GM18858 (cell line): ENCODE results near the gene KCNJ13.

ENCODE experiments used
- ATAC-seq: cut with Tn5 transposase; IDR thresholded peaks from one replicate; pipeline ENCODE4 v1.9.1; 2021; ENCODE audit not compliant: unreplicated experiment

Gene KCNJ13

DNA sequence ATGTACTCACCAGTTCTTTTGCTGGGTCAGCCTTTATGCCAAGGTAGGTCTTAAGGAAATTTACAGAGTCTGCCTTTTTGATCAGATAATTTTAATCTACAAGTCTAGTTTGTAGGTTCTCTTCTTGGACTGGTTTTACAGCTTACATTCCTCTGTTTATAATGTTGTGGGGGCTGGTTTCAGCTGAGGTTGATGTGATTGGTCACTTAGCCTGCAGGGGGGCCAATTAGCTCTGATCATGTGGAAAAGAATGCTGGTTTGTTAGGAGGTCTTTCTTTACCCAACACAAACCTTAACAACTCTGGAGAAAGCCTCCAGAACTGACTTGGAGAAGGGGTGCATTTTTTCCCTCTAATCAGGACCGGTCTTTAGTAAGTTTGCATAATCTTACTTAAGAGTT is at the start of gene KCNJ13:
Gene KCNJ13, minus strand, starts transcription at position 131 of the 400 bp plus-strand sequence. CDS start 5,203 bp downstream, outside the sequence.
- ATAC-seq, result no peak

DNA sequence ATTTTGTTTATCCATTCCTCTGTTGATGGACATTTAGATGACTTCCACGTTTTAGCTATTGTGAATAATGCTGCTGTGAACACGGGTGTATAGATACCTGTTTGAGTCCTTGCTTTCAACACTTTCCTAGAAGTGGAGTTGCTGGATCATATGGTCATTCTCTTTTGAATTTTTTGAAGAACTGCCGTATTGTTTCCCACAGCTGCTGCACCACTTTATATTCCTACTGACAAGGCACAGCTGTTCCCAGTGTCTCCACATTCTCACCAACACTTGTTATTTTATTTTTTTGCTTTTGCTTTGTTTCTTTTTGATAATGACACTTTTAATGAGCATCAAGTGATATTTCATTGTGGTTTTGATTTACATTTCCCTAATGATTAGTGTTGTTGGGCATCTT is 41.4 kb upstream of the KCNJ13 start:
- no peak for ATAC-seq

DNA sequence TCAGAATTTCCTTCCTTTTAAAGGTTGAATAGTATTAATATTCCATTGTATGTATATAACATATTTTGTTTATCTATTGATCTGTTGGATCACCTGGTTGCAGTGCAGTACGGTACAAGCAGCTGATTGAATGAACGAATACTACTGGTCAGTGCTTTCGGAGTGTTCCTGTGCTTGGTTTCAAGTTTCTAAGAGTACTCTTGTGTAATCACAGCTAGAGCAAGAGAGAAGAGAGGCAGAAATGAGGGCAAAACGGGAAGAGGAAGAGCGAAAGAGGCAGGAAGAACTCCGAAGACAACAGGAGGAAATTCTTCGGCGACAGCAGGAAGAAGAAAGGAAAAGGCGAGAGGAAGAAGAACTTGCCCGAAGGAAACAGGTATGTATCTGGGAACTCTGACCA is 40.3 kb upstream of the KCNJ13 start:
- no peak for ATAC-seq

DNA sequence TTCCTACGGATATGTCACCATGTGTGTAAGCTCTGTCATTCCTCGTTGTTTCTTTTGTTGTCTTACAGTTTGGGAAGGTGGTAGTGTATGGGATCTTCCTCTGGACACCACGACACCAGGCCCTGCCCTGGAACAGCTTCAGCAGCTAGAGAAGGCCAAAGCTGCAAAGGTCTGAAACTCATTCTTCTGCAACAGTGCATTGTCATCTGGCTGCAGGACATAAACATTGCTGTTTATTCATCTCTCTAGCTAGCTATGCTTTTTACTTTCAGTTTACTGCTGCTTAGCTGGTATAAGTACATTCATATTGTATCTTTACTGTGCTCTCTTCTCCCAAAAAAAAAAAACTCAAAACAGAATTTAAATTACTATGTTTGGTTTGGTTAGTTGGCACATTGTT is 39.2 kb upstream of the KCNJ13 start:
- no peak for ATAC-seq

DNA sequence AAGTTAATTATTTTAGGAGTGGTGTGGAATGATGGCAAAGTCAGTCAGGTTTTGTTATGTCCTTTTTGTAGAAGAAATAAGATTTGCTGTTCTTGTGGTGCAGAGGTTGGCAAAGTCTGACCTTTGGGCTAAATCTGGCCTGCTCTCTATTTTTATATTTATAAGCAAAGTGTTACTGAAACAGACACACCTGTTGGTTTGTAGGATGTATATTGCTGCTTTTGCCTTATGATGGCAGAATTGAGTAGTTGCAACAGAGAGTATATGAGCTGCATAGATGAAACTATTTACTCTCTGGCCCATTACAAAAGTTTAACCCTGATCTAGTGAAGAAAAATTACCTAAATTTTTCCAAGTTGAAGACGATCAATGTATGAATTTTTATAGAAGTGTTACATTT is 34.1 kb upstream of the KCNJ13 start:
- ATAC-seq, result no peak

DNA sequence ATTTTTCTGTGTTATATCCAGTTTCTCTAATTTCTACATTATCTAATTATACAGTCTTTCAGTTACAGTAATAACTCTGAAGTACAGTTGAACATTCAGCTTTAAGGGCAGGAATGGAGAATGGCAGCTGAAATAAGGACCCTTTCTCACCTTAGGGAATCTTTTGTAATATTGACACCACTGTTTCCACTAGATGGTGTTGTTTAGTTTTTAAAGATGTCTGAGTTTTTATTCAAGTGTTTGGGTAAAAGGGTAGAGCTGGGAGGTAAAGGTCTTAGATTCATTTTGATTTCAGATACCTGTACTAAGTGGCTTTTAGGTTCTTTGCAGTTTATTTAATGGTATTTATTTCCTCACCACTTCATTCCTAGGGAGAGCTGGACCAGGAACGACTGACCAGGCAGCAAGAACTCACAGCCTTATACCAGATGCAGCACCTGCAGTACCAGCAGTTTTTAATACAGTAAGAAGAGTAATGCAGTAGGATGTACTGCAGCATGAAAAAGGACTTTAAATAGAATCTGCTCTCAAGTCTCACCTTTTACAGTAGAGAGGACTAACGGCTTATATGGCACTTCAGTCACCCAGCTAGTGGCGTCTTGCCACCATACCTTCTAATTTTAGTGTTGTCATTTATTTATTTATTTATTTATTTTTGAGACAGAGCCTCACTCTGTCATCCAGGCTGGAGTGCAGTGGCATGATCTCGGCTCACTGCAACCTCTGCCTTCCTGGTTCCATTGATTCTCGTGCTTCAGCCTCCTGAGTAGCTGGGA is 33.2 kb upstream of the KCNJ13 start:
- ATAC-seq, result no peak

DNA sequence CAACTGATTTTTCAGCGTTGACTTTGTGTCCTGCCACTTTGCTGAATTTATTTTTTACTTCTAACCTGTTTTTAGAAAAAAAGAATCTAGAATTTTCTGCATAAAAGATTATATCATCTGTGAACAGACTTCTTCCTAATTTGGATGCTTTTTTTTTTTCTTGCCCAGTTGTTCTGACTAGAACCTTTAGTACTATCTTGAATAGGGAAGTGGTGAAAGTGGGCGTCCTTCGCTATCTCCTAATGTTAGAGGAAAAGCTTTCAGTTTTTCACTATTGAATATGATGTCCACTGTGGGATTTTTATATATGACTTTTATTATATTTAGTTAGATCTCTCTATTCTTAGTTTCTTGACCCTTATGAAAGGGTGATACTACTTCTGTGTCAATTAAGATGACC is 25.7 kb upstream of the KCNJ13 start:
- ATAC-seq, result no peak

DNA sequence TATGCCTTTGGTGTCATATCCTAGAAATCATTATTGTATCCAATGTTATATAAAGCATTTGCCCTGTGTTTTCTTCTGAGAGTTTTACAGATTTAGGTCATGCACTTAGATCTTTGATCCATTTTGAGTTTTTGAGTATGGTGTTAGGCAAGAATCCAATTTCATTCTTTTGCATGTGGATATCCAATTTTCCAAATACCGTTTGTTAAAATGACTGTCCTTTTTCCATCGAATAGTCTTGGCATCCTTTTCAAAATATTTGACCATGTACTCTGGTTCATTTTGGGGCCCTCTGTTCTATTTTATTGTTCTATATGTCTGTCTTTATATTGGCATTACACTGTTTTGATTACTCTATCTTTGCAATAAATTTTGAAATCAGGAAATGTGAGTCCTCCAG is 23.8 kb upstream of the KCNJ13 start:
- no peak for ATAC-seq

DNA sequence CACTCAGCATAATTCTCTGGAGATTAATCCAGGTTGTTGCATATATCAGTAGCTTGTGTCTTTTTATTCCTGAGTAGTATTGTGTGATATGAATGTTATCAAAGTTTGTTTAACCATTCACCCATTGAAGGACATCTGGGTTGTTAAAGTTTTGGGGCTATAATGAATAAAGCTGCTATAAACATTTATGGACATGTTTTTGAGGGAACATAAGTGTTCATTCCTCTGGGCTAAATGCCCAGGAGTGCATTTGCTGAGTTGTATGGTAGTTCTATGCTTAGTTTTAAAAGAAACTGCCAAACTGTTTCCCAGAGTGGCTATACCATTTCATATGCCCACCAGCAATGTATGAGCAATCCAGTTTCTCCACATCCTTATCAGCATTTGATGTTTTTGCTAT is 21.8 kb upstream of the KCNJ13 start:
- ATAC-seq, result no peak

DNA sequence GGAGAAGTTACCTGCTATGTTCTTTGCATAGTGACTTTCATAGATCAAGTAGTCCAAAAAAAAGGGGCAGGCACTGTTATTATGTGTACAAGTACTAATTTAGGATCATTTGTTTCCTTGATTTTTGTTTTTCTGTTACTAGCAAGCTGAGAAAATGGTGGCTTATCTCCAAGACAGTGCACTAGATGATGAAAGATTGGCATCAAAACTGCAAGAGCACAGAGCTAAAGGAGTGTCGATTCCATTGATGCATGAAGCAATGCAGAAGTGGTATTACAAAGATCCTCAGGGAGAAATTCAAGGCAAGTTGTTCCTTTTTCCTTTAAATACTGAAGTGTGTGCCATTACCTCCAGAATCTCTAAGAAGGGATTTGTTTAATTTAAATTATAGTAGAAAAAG is 19.6 kb upstream of the KCNJ13 start:
- ATAC-seq, result no peak

DNA sequence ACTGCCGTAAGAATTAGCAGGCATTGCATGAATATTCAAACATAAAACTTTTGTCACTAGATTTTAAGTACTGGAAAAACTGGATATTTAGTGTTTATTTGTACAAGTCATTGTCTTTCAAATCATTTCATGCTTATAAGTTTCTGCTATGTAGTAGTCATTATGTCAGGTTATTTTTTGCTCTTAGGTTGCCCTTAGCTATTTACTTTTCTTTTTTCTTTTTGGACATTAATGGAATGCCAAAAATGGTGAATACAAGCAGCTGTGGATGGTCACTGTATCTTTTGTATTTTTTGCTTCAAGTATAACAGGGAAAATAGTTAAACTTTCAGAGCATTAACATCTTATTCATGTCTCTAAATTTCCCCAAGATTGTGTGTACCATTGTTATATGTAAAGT is 18.6 kb upstream of the KCNJ13 start:
- ATAC-seq, result no peak

DNA sequence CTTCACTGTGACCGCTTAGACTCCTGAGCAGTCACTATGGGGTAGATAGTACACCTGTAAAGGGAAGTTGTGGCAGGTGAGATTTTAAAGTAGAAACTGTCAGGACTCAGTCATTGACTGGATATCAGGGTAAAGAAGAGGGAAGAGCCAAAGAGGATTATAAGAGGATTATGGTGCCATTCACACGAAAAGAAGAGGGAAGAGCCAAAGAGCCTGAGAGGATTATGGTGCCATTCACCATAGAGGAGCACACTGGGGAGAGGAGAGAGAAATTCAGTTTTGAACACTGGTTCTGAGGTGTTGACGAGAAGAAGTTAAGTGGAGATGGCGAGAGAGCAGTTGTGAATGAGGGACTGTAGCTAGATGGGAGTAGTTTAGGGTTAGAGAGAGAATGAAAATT is 16.9 kb upstream of the KCNJ13 start:
- ATAC-seq, result no peak

DNA sequence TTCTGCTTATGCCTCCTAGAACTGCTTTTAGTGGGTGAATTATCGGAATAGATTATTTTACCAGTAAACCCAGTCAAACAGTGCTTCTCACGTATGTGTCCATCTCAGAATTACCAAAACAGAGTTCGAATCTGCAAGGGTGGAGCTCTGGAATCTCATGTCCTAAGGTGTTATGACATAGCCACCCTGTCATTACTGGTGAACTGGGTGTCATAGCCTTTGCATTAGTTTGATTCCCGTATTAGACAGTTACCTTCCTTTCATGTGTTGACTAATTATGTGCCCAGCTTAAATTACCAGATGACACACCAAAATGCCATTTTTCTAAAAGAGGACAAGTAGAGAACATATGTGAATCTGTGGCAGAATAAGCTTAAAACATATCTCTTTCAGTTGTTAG is 15.2 kb upstream of the KCNJ13 start:
- no peak for ATAC-seq

DNA sequence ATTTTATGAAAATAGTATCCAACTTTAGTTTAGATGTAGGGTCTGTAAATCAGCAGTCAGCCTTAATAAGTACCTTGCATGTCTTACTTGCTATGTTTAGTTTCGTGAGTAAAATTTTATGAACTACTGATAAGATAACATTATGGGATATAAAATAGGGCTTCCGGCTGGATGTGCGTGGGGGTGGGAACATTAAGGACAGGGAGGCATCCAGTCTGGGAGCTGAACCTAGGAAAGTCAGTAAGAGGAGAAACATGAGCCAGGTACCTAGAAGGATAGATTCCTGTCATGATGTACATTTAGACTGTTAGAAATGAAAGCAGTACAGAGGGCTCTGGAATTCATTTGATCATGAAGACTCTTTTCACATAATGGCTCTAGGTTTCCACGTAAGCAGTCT is 12.7 kb upstream of the KCNJ13 start:
- no peak for ATAC-seq

DNA sequence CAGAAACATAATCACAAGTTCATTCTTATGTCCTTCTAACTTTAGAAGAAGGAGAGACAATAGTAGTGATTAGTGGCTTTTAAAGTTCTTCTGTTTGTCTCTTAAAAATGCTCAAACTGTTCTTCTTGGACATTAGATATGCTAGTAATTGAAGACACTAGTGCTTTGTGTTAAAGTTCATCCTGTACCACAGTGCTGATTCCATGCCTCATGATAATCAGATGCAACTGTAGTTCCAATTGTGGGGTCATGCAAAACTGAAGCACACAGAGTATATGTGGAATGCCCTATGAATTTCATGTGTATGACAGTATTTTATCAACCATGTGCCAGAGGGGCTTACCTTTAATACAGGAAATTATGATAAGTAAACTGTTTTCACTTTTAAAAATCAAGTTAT is 11.4 kb upstream of the KCNJ13 start:
- no peak for ATAC-seq

DNA sequence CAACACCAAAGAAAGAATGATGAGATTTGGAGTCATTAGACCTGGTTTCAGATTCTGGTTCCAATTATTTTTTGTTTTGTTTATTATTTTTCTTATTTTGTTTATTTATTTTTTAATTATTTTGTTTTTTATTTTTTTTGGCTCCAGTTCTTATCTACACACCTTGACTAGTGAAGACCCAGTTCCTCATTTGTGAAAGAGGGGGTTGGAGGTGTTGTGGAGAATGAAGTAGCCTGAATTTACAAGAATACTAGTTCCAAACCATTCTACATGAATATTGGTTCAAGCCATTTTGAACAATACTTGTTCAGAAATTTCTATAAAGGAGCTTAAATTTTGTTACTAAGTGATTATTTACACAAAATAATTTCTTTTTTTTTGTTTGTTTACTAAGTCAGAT is 6.9 kb upstream of the KCNJ13 start:
- no peak for ATAC-seq

DNA sequence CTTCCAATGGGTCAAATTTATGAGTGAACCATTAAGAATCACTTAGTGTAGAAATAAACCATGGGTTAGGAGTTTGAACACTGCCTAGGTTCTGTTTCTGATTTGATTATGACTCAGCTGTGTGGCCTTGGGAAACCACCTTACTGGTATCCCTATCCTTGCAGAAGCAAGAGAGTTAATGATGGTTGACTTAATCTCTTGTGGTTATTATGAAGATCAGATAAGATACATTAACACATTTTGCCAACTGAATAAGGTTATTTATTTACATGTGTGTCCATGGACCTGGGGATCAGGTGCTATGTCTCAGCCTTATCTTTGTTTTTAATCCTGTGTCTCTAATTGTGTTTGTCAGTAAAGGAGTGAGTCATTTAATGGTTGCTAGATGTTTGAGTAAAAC is 5.4 kb upstream of the KCNJ13 start:
- ATAC-seq, result peak; percentile 81

DNA sequence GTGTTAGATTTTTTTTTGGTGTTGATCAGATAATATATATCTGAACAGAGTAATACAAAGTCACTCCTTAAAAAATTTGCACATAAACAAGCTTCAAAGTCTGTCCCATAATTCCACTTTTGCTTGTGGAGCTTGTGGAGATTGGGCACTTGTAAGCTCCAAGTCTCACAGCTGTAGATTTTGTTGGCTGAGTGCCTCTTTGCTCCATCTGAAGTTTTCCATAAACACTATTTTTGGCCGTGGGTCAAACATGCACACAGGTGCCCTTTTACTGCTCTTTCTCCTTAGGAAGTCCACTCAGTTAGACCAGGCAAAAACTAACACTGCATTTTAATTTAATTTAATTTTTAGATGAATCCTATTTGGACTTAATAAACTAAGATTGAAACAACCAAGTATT is 3.6 kb upstream of the KCNJ13 start:
- no peak for ATAC-seq

DNA sequence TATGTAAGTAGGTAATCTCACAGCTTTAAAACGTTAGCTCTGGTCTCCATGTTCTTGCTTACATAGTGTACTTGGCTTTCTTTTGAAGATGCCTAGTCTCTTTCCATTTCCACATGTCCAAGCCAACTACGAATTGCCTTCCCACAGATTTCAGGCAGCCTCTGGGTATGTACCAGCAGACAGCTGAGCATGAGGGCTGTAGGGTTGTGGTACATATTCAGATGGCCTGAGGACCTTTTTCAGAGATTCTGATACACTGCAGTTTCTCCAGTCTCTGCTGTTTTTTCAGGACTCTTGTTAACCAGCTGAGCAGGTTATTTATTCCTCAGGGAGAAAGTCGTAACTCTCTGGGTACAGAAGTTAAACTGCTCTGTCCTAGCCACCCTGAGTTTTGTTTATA is 3.1 kb upstream of the KCNJ13 start:
- ATAC-seq, result no peak

DNA sequence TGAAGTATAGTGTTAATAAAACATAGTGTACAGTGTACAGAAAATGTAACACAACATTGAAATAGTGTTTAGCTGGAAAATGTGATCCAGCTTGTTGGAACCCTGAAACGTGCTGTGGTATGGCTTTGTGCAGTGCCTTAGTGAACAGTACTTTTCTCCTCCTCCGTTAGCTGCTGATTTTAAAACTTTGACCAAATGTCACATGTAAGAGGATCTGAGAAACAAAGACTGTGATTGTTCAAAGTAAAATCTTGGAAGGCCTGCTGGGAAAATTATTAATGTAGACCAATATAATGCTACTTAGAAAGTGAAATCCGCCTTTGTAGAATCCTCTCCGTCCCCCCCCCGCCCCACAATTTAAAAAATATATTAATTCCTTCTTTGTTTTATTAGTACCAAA is 911 bp upstream of the KCNJ13 start:
- ATAC-seq, result no peak

DNA sequence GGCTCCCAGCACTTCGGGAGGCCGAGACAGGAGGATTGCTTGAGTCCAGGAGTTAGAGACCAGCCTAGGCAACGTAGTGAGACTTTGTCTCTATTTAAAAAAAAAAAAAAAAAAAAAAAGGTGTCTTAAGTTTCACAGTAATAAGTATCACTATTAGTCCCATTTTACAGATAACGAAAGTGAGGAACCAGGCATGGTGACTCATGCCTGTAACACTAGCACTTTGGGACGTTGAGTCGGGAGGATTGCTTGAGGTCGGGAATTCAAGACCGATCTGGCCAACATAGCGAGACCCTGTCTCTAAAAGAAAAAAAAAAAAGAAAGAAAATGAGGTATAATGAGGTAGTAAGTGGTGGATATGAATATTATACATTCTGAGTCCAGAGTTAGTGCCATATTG is 2.5 kb downstream of the KCNJ13 start:
- ATAC-seq, result no peak

DNA sequence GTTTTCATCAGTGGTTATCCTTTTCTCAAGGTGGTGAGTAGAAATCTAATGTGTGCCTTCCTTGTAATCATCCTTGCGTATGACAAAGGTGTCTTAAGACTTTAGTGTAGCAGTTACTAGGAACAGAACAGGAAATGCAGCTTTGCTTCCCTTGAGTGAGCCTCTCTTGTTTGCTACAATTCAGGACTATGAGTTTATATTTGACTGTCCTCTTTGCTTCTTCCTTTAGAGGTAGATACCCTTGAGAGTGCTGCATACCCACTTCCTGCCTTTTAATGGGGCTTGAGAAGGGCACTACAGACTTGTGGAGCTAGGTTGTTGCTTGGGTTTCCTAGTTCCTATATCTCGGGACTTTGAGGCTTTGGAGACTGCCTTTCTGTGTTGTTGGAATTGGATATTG is 3.8 kb downstream of the KCNJ13 start:
- peak; percentile 70 for ATAC-seq

DNA sequence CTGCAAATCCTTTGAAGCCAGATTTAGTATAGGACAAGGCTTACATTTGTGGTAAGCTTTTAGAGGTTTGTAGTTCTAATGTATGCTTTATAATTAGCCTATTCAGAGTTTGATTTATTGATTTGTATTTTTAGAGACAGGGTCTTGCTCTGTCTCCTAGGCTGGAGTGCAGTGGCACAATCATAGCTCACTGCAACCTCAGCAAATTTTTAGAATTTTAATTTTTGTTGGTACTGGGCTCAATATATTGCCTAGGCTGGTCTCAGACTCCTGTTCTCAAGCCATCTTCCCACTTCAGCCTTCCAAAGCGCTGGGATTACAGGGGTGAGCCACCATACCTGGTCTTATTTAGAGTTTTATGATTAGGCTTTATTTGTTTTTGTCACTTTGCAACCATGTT is 4.5 kb downstream of the KCNJ13 start:
- ATAC-seq, result no peak
